Measurements from ENCODE around the gene MIPEP.
"Not testable (repeated sequence)": the region's sequence is repeated elsewhere in the genome, so short reads cannot be mapped to it uniquely, and the experiment has no call there.

The MIPEP gene

GRCh38 chr13:23902975-23903905 is 14.0 kb upstream of the MIPEP start:
- TF ChIP-seq, protein P1, sequence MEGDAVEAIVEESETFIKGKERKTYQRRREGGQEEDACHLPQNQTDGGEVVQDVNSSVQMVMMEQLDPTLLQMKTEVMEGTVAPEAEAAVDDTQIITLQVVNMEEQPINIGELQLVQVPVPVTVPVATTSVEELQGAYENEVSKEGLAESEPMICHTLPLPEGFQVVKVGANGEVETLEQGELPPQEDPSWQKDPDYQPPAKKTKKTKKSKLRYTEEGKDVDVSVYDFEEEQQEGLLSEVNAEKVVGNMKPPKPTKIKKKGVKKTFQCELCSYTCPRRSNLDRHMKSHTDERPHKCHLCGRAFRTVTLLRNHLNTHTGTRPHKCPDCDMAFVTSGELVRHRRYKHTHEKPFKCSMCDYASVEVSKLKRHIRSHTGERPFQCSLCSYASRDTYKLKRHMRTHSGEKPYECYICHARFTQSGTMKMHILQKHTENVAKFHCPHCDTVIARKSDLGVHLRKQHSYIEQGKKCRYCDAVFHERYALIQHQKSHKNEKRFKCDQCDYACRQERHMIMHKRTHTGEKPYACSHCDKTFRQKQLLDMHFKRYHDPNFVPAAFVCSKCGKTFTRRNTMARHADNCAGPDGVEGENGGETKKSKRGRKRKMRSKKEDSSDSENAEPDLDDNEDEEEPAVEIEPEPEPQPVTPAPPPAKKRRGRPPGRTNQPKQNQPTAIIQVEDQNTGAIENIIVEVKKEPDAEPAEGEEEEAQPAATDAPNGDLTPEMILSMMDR (IDR thresholded peaks at IDR 0.05; ENCODE audit: insufficient read depth, low read depth, low read length, missing control alignments), result no peak
- DNase-seq (ENCODE audit: low read depth), result no peak

DNA sequence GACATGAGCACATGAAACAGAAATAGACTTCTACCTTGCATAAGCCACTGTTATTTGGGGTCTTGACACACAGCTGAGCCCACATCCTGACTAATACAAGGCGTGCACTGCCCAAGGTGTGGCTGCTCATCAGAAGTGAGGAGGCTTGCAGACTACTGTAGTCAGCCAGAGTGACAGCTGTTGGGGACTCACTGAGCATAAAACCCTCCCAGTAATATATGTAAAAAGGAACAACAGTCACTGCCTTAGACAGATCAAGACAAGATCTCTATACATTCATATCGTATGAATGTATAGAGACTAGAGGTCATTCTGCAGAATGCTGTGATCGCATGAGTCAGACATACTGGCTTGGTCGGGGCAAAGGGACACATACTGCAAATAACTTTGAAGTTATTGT is 12.2 kb upstream of the MIPEP start:
- TF ChIP-seq, protein P1 (IDR thresholded peaks at IDR 0.05; ENCODE audit: insufficient read depth, low read depth, low read length, missing control alignments), result no peak

More at GRCh38 chr13:23902975-23903905, 14.0 kb upstream of the MIPEP start:
- H3K4me3 ChIP-seq (ENCODE audit: low read depth, low read length), result no peak overlapping the region

DNA sequence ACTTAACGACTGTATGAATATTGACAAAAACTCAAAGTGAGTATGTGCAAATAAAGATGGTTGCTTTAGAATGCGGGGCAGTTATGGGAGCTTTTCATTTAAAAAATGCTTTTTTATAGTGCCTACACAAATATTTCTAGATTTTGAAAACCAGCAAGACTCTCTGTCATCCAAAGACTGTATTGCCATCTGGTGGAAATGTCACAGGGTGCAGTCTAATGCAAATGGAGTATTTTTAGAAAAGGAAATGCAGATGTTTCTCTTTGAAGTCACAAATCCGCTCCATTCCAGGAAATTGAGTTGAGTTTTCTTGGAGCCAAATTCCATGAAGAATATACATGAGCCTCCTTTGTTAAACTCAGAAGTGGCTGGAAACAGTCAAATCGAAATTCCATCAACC is 10.4 kb upstream of the MIPEP start:
- H3K4me3 ChIP-seq (ENCODE audit: low read depth, low read length), result no peak overlapping the region
- peak; percentile 42 for DNase-seq (ENCODE audit: low read depth)
- TF ChIP-seq, protein P1 (IDR thresholded peaks at IDR 0.05; ENCODE audit: insufficient read depth, low read depth, low read length, missing control alignments), result peak; percentile 40

More for the DNA sequence above, 12.2 kb upstream of the MIPEP start:
- DNase-seq (ENCODE audit: low read depth), result peak; percentile 38
- no peak overlapping the region for H3K4me3 ChIP-seq (ENCODE audit: low read depth, low read length)

DNA sequence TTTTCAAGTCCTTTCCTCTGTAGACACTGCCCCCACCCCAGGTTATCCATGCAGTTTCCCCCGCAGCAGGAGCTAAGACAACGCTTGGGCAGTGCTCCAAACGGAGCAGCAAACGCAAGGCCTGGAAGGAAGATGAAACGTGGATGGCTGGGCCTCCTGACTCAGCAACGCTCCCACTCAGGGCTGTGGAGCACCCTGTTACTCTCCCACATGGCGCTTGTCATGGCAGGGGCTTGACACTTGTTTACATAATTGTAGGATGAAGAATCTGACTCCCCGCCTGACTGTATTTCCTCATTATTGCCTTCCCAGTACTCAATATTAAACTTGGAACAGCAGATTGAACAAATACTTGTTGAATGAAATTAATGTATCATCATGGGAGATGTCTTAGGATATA is 8.9 kb upstream of the MIPEP start:
- TF ChIP-seq, protein P1 (IDR thresholded peaks at IDR 0.05; ENCODE audit: insufficient read depth, low read depth, low read length, missing control alignments), result no peak
- no peak overlapping the region for H3K4me3 ChIP-seq (ENCODE audit: low read depth, low read length)
- no peak for DNase-seq (ENCODE audit: low read depth)

DNA sequence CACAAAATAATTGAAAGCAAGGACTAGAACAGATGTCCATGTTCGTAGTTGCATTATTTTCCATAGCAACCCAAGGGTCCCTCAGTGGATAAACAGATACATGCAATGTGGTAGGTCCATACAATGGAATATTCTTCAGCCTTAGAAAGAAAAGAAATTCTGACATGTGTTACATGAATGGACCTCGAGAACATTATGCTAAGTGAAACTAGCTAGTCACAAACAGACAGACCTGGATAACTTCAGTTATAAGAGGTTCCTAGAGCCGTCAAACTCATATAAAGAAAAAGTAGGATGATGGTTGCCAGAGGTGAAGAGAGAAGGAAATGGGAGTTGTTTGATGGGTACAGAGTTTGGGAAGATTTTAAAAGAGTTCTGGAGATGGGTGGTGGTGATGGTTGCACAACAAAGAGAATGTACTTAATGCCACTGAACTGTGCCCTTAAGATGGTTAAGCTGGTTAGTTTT is 8.3 kb upstream of the MIPEP start, which contains the start of gene C1QTNF9B:
C1QTNF9B (minus strand) TSS at position 51 of the 468 bp plus-strand sequence.
- not testable (repeated sequence) for DNase-seq (ENCODE audit: low read depth); H3K4me3 ChIP-seq (ENCODE audit: low read depth, low read length)

DNA sequence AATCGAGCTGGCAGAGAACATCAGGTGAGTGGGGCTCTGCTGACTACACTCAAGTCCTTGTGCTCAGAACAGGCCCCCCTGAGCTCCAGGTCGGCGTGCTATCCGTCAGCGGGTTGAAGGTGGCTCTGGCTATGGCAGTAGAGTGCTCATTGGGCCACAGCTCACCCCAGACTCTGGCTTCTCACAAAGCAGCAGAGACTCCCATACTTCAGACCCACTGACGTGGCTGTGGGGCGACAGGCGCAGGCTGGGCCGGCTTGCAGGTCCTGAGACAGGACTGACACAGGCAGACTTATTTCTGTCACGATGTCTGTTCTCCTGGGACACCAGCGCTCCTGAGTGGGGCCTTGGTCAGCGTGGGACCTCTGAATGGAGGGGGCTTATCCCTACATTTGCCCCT is 5.5 kb upstream of the MIPEP start:
- not testable (repeated sequence) for H3K4me3 ChIP-seq (ENCODE audit: low read depth, low read length); DNase-seq (ENCODE audit: low read depth)

GRCh38 chr13:23893791-23894190 is 4.6 kb upstream of the MIPEP start:
- not testable (repeated sequence) for DNase-seq (ENCODE audit: low read depth); H3K4me3 ChIP-seq (ENCODE audit: low read depth, low read length)

GRCh38 chr13:23889615-23890607 is 711 bp upstream of the MIPEP start:
- peak overlapping the region; percentile 85 for H3K4me3 ChIP-seq (ENCODE audit: low read depth, low read length)
- TF ChIP-seq, protein P1 (IDR thresholded peaks at IDR 0.05; ENCODE audit: insufficient read depth, low read depth, low read length, missing control alignments), result peak; percentile 36
- peak; percentile 35 for DNase-seq (ENCODE audit: low read depth)

DNA sequence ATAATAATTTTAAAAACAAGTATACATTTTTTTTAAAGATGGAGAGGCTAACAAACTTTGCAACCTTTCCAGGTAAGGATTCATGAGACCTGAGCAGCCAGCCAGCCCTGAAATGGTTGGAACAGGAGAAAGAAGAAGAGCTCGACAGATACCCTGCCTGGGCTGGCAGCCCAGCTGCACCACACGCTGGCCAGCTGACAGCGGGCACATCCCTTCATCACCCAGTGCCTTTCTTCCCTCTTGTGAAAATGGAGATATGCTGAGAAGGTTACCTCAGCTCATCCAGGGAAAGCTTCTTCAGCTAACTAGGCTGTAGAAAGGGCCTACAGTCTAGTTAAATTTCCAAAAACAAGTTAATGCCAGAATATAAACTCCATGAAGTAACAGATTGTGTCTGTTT is 4.8 kb downstream of the MIPEP start:
- H3K4me3 ChIP-seq (ENCODE audit: low read depth, low read length); DNase-seq (ENCODE audit: low read depth): not testable (repeated sequence)
